ENCODE measurements around the gene NKX1-1.

Gene NKX1-1

DNA sequence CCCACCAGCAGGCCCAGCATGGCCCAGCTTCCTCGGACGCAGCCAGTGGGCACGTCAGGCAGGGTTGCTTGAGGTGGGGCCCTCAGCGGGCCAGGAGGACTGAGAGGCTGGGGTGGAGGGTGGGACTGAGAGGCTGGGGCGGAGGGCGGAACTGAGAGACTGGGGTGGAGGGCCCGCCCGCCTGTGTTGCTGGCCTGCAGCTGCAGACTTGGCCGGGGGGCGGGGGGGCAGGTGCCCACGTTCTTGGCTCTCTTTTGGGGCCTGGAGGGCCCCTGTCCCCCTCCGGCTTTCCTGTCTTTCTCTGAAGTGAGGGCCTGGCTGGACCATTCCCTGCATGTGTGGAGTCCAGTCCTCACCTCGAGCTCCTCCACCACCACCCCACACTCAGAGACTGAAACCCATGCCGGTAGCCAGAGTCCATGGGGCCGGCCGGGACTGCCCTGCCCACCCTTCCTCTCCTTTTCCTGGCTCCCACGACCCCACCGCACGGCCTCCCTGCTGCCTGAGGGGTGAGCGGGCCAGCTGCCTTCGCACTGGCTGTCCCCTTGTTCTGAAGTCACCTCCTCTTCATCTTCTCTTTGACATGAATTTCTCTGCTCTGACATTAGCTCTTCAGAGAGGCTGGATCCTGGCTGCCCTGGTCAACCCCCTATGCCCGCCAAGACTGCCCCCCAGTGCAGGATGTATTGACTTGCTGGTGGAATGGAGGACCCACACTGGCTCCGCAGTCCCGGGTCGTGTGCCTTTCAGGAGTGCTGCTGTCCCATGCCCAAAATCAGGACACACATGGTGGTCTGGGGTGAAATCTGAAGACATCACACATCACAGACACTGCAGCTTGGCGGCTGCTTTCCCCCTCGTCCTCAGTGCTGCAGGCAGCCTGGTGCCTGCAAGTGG lies 10.1 kb upstream of the NKX1-1 start:
- Histone ChIP-seq H3K27ac (ENCODE audit: insufficient read depth in 1 of 2, low read depth in 1 of 2, low read length in 2 of 2, poor library complexity in 1 of 2, severe bottlenecking in 2 of 2) (no peak overlapping the region), H3K27me3 (replicated peaks in 2 of 5; ENCODE audit: control insufficient read depth in 4 of 5, insufficient read depth in 5 of 5, low read length in 4 of 5) (peaks cover 0 to 85% (median 20%) of the 10 kb centered on the region in 5 experiments), H3K9me3 (ENCODE audit: control extremely low read depth in 1 of 5, control insufficient read depth in 4 of 5, insufficient read depth in 2 of 5, low read depth in 1 of 5, low read length in 4 of 5) (peaks cover 0 to 10% (median 0%) of the 10 kb centered on the region in 5 experiments), H3K4me3 (ENCODE audit: control insufficient read depth in 1 of 7, extremely low read depth in 1 of 7, insufficient read depth in 4 of 7, low read depth in 2 of 7, low read length in 6 of 7) (no peak overlapping the region), H3K4me1 (ENCODE audit: control extremely low read depth in 1 of 4, control insufficient read depth in 4 of 4, insufficient read depth in 4 of 4, low read length in 3 of 4) (no peaks in the 10 kb centered on the region), H3K36me3 (ENCODE audit: control insufficient read depth in 4 of 4, insufficient read depth in 4 of 4, low read length in 3 of 4) (no peaks in the 10 kb centered on the region)
- WGBS (ENCODE audit: insufficient coverage), result 58% methylated on average over 17 of the region's 27 CpGs
- POLR2A ChIA-PET, result no interaction called here
- DNase-seq, result no peak
- CTCF ChIA-PET, result no interaction called here

- POLR2A ChIA-PET, result no interaction called here
- DNase-seq, result no peak
- CTCF ChIA-PET, result no interaction called here
- Histone ChIP-seq H3K27ac (ENCODE audit: insufficient read depth in 1 of 2, low read depth in 1 of 2, low read length in 2 of 2, poor library complexity in 1 of 2, severe bottlenecking in 2 of 2) (no peak overlapping the region), H3K4me1 (ENCODE audit: control extremely low read depth in 1 of 4, control insufficient read depth in 4 of 4, insufficient read depth in 4 of 4, low read length in 3 of 4) (no peaks in the 10 kb centered on the region), H3K4me3 (ENCODE audit: control insufficient read depth in 1 of 7, extremely low read depth in 1 of 7, insufficient read depth in 4 of 7, low read depth in 2 of 7, low read length in 6 of 7) (no peak overlapping the region), H3K9me3 (ENCODE audit: control extremely low read depth in 1 of 5, control insufficient read depth in 4 of 5, insufficient read depth in 2 of 5, low read depth in 1 of 5, low read length in 4 of 5) (peaks cover 0 to 10% (median 0%) of the 10 kb centered on the region in 5 experiments), H3K27me3 (replicated peaks in 2 of 5; ENCODE audit: control insufficient read depth in 4 of 5, insufficient read depth in 5 of 5, low read length in 4 of 5) (peaks cover 0 to 88% (median 25%) of the 10 kb centered on the region in 5 experiments), H3K36me3 (ENCODE audit: control insufficient read depth in 4 of 4, insufficient read depth in 4 of 4, low read length in 3 of 4) (no peaks in the 10 kb centered on the region)
- 68% methylated on average over 10 of the region's 13 CpGs for WGBS (ENCODE audit: insufficient coverage)
Observed at GRCh38 chr4:1415681-1415981, 9.4 kb upstream of the NKX1-1 start.

DNA sequence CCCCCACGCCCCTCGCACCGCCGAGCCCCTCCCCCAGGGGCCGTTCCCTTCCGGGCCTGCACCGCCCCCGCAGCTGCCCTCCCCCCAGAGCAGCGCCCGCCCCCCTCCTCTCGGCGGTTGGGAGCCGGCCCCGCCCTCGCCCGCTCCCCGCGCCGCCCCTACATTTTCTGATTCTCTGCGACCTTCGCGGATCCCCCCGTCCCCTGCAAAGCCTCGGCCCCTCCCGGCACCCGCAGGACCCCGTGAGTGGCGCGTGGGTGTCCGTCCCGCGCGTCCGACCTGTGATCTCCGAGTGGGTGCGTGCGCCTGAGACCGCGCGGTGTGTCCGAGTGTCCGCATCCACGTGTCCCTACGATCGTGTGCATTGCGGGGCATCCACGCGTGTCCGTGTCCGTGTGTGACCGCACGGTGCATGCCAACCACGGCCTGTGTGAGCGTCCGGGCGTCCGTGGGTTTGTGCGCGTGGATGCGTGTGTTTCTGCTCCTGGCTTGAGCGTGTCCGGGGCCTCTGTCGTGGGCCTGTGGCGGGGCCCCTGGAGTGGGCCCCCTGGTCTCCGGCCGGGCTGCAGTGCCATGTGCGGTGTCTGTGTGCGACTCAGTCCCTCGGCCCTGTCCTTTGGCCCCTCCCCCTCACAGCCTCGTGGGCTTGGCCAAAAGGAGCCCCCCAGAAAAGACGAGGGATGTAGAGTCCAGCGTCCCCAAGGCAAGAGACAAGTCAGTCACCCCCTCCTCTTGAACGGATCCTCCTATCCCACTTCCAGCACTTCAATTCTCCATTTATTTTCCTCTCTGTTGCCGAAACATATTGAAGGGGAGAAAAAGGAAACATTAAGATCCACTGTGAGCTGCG lies 8.8 kb upstream of the NKX1-1 start:
- no peak for DNase-seq
- ChIA-PET POLR2A (no interaction called here), CTCF (no interaction called here)
- Histone ChIP-seq H3K9me3 (ENCODE audit: control extremely low read depth in 1 of 5, control insufficient read depth in 4 of 5, insufficient read depth in 2 of 5, low read depth in 1 of 5, low read length in 4 of 5) (peaks cover 0 to 10% (median 0%) of the 10 kb centered on the region in 5 experiments), H3K4me3 (ENCODE audit: control insufficient read depth in 1 of 7, extremely low read depth in 1 of 7, insufficient read depth in 4 of 7, low read depth in 2 of 7, low read length in 6 of 7) (no peak overlapping the region), H3K27me3 (replicated peaks in 2 of 5; ENCODE audit: control insufficient read depth in 4 of 5, insufficient read depth in 5 of 5, low read length in 4 of 5) (peaks cover 0 to 90% (median 25%) of the 10 kb centered on the region in 5 experiments), H3K4me1 (ENCODE audit: control extremely low read depth in 1 of 4, control insufficient read depth in 4 of 4, insufficient read depth in 4 of 4, low read length in 3 of 4) (no peaks in the 10 kb centered on the region), H3K27ac (ENCODE audit: insufficient read depth in 1 of 2, low read depth in 1 of 2, low read length in 2 of 2, poor library complexity in 1 of 2, severe bottlenecking in 2 of 2) (no peak overlapping the region), H3K36me3 (ENCODE audit: control insufficient read depth in 4 of 4, insufficient read depth in 4 of 4, low read length in 3 of 4) (no peaks in the 10 kb centered on the region)
- 40% methylated on average over 60 of the region's 75 CpGs for WGBS (ENCODE audit: insufficient coverage)

GRCh38 chr4:1413687-1414479 lies 7.6 kb upstream of the NKX1-1 start:
- Histone ChIP-seq H3K27ac (ENCODE audit: insufficient read depth in 1 of 2, low read depth in 1 of 2, low read length in 2 of 2, poor library complexity in 1 of 2, severe bottlenecking in 2 of 2) (no peak overlapping the region), H3K36me3 (ENCODE audit: control insufficient read depth in 4 of 4, insufficient read depth in 4 of 4, low read length in 3 of 4) (no peaks in the 10 kb centered on the region), H3K9me3 (ENCODE audit: control extremely low read depth in 1 of 5, control insufficient read depth in 4 of 5, insufficient read depth in 2 of 5, low read depth in 1 of 5, low read length in 4 of 5) (peaks cover 0 to 16% (median 0%) of the 10 kb centered on the region in 5 experiments), H3K27me3 (replicated peaks in 2 of 5; ENCODE audit: control insufficient read depth in 4 of 5, insufficient read depth in 5 of 5, low read length in 4 of 5) (peaks cover 0 to 92% (median 27%) of the 10 kb centered on the region in 5 experiments), H3K4me1 (ENCODE audit: control extremely low read depth in 1 of 4, control insufficient read depth in 4 of 4, insufficient read depth in 4 of 4, low read length in 3 of 4) (no peaks in the 10 kb centered on the region), H3K4me3 (ENCODE audit: control insufficient read depth in 1 of 7, extremely low read depth in 1 of 7, insufficient read depth in 4 of 7, low read depth in 2 of 7, low read length in 6 of 7) (no peak overlapping the region)
- ChIA-PET CTCF (no interaction called here), POLR2A (no interaction called here)
- no peak for DNase-seq
- 19% methylated on average over 35 of the region's 77 CpGs for WGBS (ENCODE audit: insufficient coverage)

- Histone ChIP-seq H3K36me3 (ENCODE audit: control insufficient read depth in 4 of 4, insufficient read depth in 4 of 4, low read length in 3 of 4) (no peaks in the 10 kb centered on the region), H3K4me3 (ENCODE audit: control insufficient read depth in 1 of 7, extremely low read depth in 1 of 7, insufficient read depth in 4 of 7, low read depth in 2 of 7, low read length in 6 of 7) (no peak overlapping the region), H3K27me3 (replicated peaks in 2 of 5; ENCODE audit: control insufficient read depth in 4 of 5, insufficient read depth in 5 of 5, low read length in 4 of 5) (peaks cover 0 to 93% (median 33%) of the 10 kb centered on the region in 5 experiments), H3K27ac (ENCODE audit: insufficient read depth in 1 of 2, low read depth in 1 of 2, low read length in 2 of 2, poor library complexity in 1 of 2, severe bottlenecking in 2 of 2) (no peak overlapping the region), H3K4me1 (ENCODE audit: control extremely low read depth in 1 of 4, control insufficient read depth in 4 of 4, insufficient read depth in 4 of 4, low read length in 3 of 4) (no peaks in the 10 kb centered on the region), H3K9me3 (ENCODE audit: control extremely low read depth in 1 of 5, control insufficient read depth in 4 of 5, insufficient read depth in 2 of 5, low read depth in 1 of 5, low read length in 4 of 5) (peaks cover 0 to 22% (median 0%) of the 10 kb centered on the region in 5 experiments)
- 57% methylated on average over 14 of the region's 16 CpGs for WGBS (ENCODE audit: insufficient coverage)
- ChIA-PET POLR2A (no interaction called here), CTCF (no interaction called here)
- no peak for DNase-seq
Observed at GRCh38 chr4:1413204-1413663, 7.0 kb upstream of the NKX1-1 start.

DNA sequence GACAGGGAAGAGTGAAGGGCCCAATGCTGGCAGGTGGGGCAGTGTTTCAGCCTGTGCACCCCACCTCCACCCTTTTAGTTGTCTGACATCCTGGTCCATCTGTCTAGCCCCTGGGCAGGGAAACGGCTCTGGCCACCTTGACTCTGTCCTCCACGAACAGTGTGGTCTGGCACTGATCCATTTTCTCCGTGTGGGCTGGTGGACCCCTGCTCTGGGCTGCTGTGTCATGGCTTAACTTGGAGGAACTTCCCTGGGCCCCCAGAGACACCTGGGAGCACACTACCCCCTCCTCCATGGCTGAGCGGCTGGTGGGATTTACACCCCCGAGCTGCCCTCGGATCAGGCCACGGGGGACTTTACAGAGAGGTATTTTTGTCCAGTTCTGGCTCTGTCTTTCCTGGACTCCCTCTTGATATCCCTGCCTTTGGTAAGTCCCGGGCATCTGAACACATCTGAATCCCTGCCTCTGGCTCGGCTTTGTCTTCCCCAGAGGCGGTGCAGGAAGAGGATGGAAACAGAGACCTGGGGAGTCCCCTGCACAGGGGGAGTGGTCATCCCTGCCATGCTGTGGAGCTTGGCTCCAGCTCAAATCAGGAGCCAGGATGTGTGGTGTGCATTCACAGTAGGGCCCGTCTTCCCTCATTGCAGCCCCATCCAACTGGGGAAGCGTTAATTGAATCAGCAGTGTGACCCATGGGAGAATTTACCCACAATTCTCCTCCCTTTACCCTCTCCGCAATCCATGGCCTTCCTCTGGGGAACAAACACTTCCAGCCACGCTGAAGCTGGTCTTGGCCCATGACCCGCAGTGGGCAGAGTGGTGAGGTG lies 6.3 kb upstream of the NKX1-1 start:
- Histone ChIP-seq H3K27ac (ENCODE audit: insufficient read depth in 1 of 2, low read depth in 1 of 2, low read length in 2 of 2, poor library complexity in 1 of 2, severe bottlenecking in 2 of 2) (no peak overlapping the region), H3K4me3 (ENCODE audit: control insufficient read depth in 1 of 7, extremely low read depth in 1 of 7, insufficient read depth in 4 of 7, low read depth in 2 of 7, low read length in 6 of 7) (no peak overlapping the region), H3K27me3 (replicated peaks in 2 of 5; ENCODE audit: control insufficient read depth in 4 of 5, insufficient read depth in 5 of 5, low read length in 4 of 5) (peaks cover 0 to 92% (median 33%) of the 10 kb centered on the region in 5 experiments), H3K36me3 (ENCODE audit: control insufficient read depth in 4 of 4, insufficient read depth in 4 of 4, low read length in 3 of 4) (no peaks in the 10 kb centered on the region), H3K9me3 (ENCODE audit: control extremely low read depth in 1 of 5, control insufficient read depth in 4 of 5, insufficient read depth in 2 of 5, low read depth in 1 of 5, low read length in 4 of 5) (peaks cover 0 to 23% (median 0%) of the 10 kb centered on the region in 5 experiments), H3K4me1 (ENCODE audit: control extremely low read depth in 1 of 4, control insufficient read depth in 4 of 4, insufficient read depth in 4 of 4, low read length in 3 of 4) (peaks cover 0 to 2% (median 0%) of the 10 kb centered on the region in 4 experiments)
- DNase-seq, result no peak
- POLR2A ChIA-PET, result no interaction called here
- CTCF ChIA-PET, result no interaction called here
- 78% methylated on average over 11 of the region's 15 CpGs for WGBS (ENCODE audit: insufficient coverage)

All from common myeloid progenitor, CD34-positive (primary cell).